KOPT-K1 (cell line): ENCODE measurements around the gene ECT2.
"Not testable (repeated sequence)": the region's sequence is repeated elsewhere in the genome, so short reads cannot be mapped to it uniquely, and the experiment has no call there.

Experiments
- H3K27ac ChIP-seq: fragments of 200-600 bp; sonication (generic); 2 replicates; pipeline ENCODE4 v1.5.1; 2016; ENCODE audit warnings: antibody characterized with exemption, mild to moderate bottlenecking, low read depth, low read length; ENCODE audit not compliant: poor library complexity, severe bottlenecking
- H3K36me3 ChIP-seq: fragments of 200-600 bp; sonication (generic); 2 replicates; pipeline ENCODE4 v1.5.1; 2017; ENCODE audit warnings: antibody characterized with exemption, mild to moderate bottlenecking, low read length, moderate library complexity; ENCODE audit not compliant: insufficient read depth
- H3K9me3 ChIP-seq: fragments of 200-600 bp; sonication (generic); 2 replicates; pipeline ENCODE4 v1.5.1; 2017; ENCODE audit warnings: antibody characterized with exemption, low read length, mild to moderate bottlenecking; ENCODE audit not compliant: insufficient read depth, poor library complexity, severe bottlenecking

ECT2 gene

GRCh38 chr3:172814738-172815137 is 64.2 kb downstream of the ECT2 start:
- Histone ChIP-seq H3K27ac (no peak overlapping the region), H3K9me3 (no peaks in the 10 kb centered on the region), H3K36me3 (peaks cover 99% of the 10 kb centered on the region)

- no peaks in the 10 kb centered on the region for H3K9me3 ChIP-seq
- H3K27ac ChIP-seq: no peak overlapping the region
- peaks cover 99% of the 10 kb centered on the region for H3K36me3 ChIP-seq
These were observed 65.3 kb downstream of the ECT2 start for GRCh38 chr3:172815857-172816256.

GRCh38 chr3:172816281-172816680 is 65.8 kb downstream of the ECT2 start:
- Histone ChIP-seq H3K27ac (no peak overlapping the region), H3K9me3 (peaks cover 2% of the 10 kb centered on the region), H3K36me3 (peaks cover 99% of the 10 kb centered on the region)

- no peak overlapping the region for H3K27ac ChIP-seq
- peaks cover 8% of the 10 kb centered on the region for H3K9me3 ChIP-seq
- peaks cover 99% of the 10 kb centered on the region for H3K36me3 ChIP-seq
These were observed 66.4 kb downstream of the ECT2 start for GRCh38 chr3:172816968-172817367.

GRCh38 chr3:172820492-172820891 is 70.0 kb downstream of the ECT2 start:
- Histone ChIP-seq H3K27ac (no peak overlapping the region), H3K9me3 (peaks cover 13% of the 10 kb centered on the region), H3K36me3 (peaks cover 90% of the 10 kb centered on the region)

- Histone ChIP-seq H3K27ac (no peak overlapping the region), H3K9me3 (peaks cover 24% of the 10 kb centered on the region), H3K36me3 (peaks cover 61% of the 10 kb centered on the region)
These were observed 73.7 kb downstream of the ECT2 start for GRCh38 chr3:172824229-172824628.

- H3K36me3 ChIP-seq: peaks cover 31% of the 10 kb centered on the region
- not testable (repeated sequence) for H3K27ac ChIP-seq
- peaks cover 16% of the 10 kb centered on the region for H3K9me3 ChIP-seq
These were observed 76.7 kb downstream of the ECT2 start for GRCh38 chr3:172827231-172827630.

GRCh38 chr3:172832983-172833382 is 82.5 kb downstream of the ECT2 start:
- Histone ChIP-seq H3K36me3 (no peaks in the 10 kb centered on the region), H3K9me3 (no peaks in the 10 kb centered on the region), H3K27ac (no peak overlapping the region)

GRCh38 chr3:172836390-172836997 is 86.0 kb downstream of the ECT2 start:
- H3K27ac ChIP-seq: no peak overlapping the region
- H3K9me3 ChIP-seq: no peaks in the 10 kb centered on the region

GRCh38 chr3:172839679-172840078 is 89.2 kb downstream of the ECT2 start:
- Histone ChIP-seq H3K9me3 (no peaks in the 10 kb centered on the region), H3K36me3 (no peaks in the 10 kb centered on the region), H3K27ac (no peak overlapping the region)

More at GRCh38 chr3:172836390-172836997, 86.0 kb downstream of the ECT2 start:
- no peaks in the 10 kb centered on the region for H3K36me3 ChIP-seq

- H3K36me3 ChIP-seq: no peaks in the 10 kb centered on the region
- no peaks in the 10 kb centered on the region for H3K9me3 ChIP-seq
- no peak overlapping the region for H3K27ac ChIP-seq
These were observed 89.9 kb downstream of the ECT2 start for GRCh38 chr3:172840463-172840862.

- Histone ChIP-seq H3K27ac (no peak overlapping the region), H3K36me3 (no peaks in the 10 kb centered on the region), H3K9me3 (no peaks in the 10 kb centered on the region)
These were observed 90.4 kb downstream of the ECT2 start for GRCh38 chr3:172840913-172841312.

- Histone ChIP-seq H3K27ac (no peak overlapping the region), H3K9me3 (no peaks in the 10 kb centered on the region), H3K36me3 (no peaks in the 10 kb centered on the region)
These were observed 93.9 kb downstream of the ECT2 start for GRCh38 chr3:172844428-172844827.

- Histone ChIP-seq H3K27ac (no peak overlapping the region), H3K9me3 (no peaks in the 10 kb centered on the region), H3K36me3 (no peaks in the 10 kb centered on the region)
These were observed 95.6 kb downstream of the ECT2 start for GRCh38 chr3:172846103-172846561.

GRCh38 chr3:172846706-172847105 is 96.2 kb downstream of the ECT2 start:
- Histone ChIP-seq H3K27ac (no peak overlapping the region), H3K36me3 (no peaks in the 10 kb centered on the region), H3K9me3 (no peaks in the 10 kb centered on the region)

GRCh38 chr3:172847292-172847691 is 96.8 kb downstream of the ECT2 start:
- no peak overlapping the region for H3K27ac ChIP-seq
- no peaks in the 10 kb centered on the region for H3K9me3 ChIP-seq
- H3K36me3 ChIP-seq: no peaks in the 10 kb centered on the region
